ENCODE data around the gene FCRLB.
"Not testable (repeated sequence)": the region's sequence is repeated elsewhere in the genome, so short reads cannot be mapped to it uniquely, and the experiment has no call there.

FCRLB gene

GRCh38 chr1:161720956-161721737, at the start of gene FCRLB:
Gene FCRLB, plus strand, starts transcription at chr1:161721544. Its CDS starts 1,129 bp downstream, at chr1:161722673.
- TF ChIP-seq JUND (IDR thresholded peaks at IDR 0.05; ENCODE audit: low read depth): no peak
- in situ Hi-C loops (cut with HindIII; ENCODE audit: low pct_unique_long_range_greater_than_20kb, low sequenced_read_pairs): no loop called here
- DNase-seq (ENCODE audit: low read depth in 1 of 2, low spot score in 1 of 2): no peak

- DNase-seq (ENCODE audit: low read depth in 1 of 2, low spot score in 1 of 2); in situ Hi-C loops (cut with HindIII; ENCODE audit: low pct_unique_long_range_greater_than_20kb, low sequenced_read_pairs): not testable (repeated sequence)
Measured at GRCh38 chr1:161673437-161673836, 47.9 kb upstream of the FCRLB start.

GRCh38 chr1:161674447-161674846, 46.9 kb upstream of the FCRLB start:
- in situ Hi-C loops (cut with HindIII; ENCODE audit: low pct_unique_long_range_greater_than_20kb, low sequenced_read_pairs); DNase-seq (ENCODE audit: low read depth in 1 of 2, low spot score in 1 of 2): not testable (repeated sequence)

GRCh38 chr1:161674908-161675307, 46.4 kb upstream of the FCRLB start:
- in situ Hi-C loops (cut with HindIII; ENCODE audit: low pct_unique_long_range_greater_than_20kb, low sequenced_read_pairs); DNase-seq (ENCODE audit: low read depth in 1 of 2, low spot score in 1 of 2): not testable (repeated sequence)

- in situ Hi-C loops (cut with HindIII; ENCODE audit: low pct_unique_long_range_greater_than_20kb, low sequenced_read_pairs): no loop called here
- no peak for DNase-seq (ENCODE audit: low read depth in 1 of 2, low spot score in 1 of 2)
- no peak for TF ChIP-seq JUND (IDR thresholded peaks at IDR 0.05; ENCODE audit: low read depth)
Measured at GRCh38 chr1:161676441-161676840, 44.9 kb upstream of the FCRLB start.

GRCh38 chr1:161676958-161677689, 44.2 kb upstream of the FCRLB start:
- TF ChIP-seq JUND (IDR thresholded peaks at IDR 0.05; ENCODE audit: low read depth): no peak
- in situ Hi-C loops (cut with HindIII; ENCODE audit: low pct_unique_long_range_greater_than_20kb, low sequenced_read_pairs): no loop called here

GRCh38 chr1:161678500-161678899, 42.8 kb upstream of the FCRLB start:
- in situ Hi-C loops (cut with HindIII; ENCODE audit: low pct_unique_long_range_greater_than_20kb, low sequenced_read_pairs): no loop called here
- no peak for DNase-seq (ENCODE audit: low read depth in 1 of 2, low spot score in 1 of 2)
- no peak for TF ChIP-seq JUND (IDR thresholded peaks at IDR 0.05; ENCODE audit: low read depth)

More at GRCh38 chr1:161676958-161677689, 44.2 kb upstream of the FCRLB start:
- peak in 1 of 2 experiments; percentile 29 for DNase-seq (ENCODE audit: low read depth in 1 of 2, low spot score in 1 of 2)

- no peak for DNase-seq (ENCODE audit: low read depth in 1 of 2, low spot score in 1 of 2)
- TF ChIP-seq JUND (IDR thresholded peaks at IDR 0.05; ENCODE audit: low read depth): no peak
- in situ Hi-C loops (cut with HindIII; ENCODE audit: low pct_unique_long_range_greater_than_20kb, low sequenced_read_pairs): no loop called here
Measured at GRCh38 chr1:161681879-161682278, 39.5 kb upstream of the FCRLB start.

- in situ Hi-C loops (cut with HindIII; ENCODE audit: low pct_unique_long_range_greater_than_20kb, low sequenced_read_pairs): no loop called here
- no peak for DNase-seq (ENCODE audit: low read depth in 1 of 2, low spot score in 1 of 2)
Measured at GRCh38 chr1:161688946-161689345, 32.4 kb upstream of the FCRLB start.

GRCh38 chr1:161691846-161692245, 29.5 kb upstream of the FCRLB start:
- no peak for DNase-seq (ENCODE audit: low read depth in 1 of 2, low spot score in 1 of 2)
- TF ChIP-seq JUND (IDR thresholded peaks at IDR 0.05; ENCODE audit: low read depth): no peak
- in situ Hi-C loops (cut with HindIII; ENCODE audit: low pct_unique_long_range_greater_than_20kb, low sequenced_read_pairs): no loop called here

More at GRCh38 chr1:161688946-161689345, 32.4 kb upstream of the FCRLB start:
- no peak for TF ChIP-seq JUND (IDR thresholded peaks at IDR 0.05; ENCODE audit: low read depth)

- in situ Hi-C loops (cut with HindIII; ENCODE audit: low pct_unique_long_range_greater_than_20kb, low sequenced_read_pairs): not testable (repeated sequence)
Measured at GRCh38 chr1:161693020-161693712, 28.2 kb upstream of the FCRLB start.

GRCh38 chr1:161698302-161698701, 23.0 kb upstream of the FCRLB start:
- in situ Hi-C loops (cut with HindIII; ENCODE audit: low pct_unique_long_range_greater_than_20kb, low sequenced_read_pairs); DNase-seq (ENCODE audit: low read depth in 1 of 2, low spot score in 1 of 2): not testable (repeated sequence)

More at GRCh38 chr1:161693020-161693712, 28.2 kb upstream of the FCRLB start:
- DNase-seq (ENCODE audit: low read depth in 1 of 2, low spot score in 1 of 2): not testable (repeated sequence)

- in situ Hi-C loops (cut with HindIII; ENCODE audit: low pct_unique_long_range_greater_than_20kb, low sequenced_read_pairs): no loop called here
- no peak for DNase-seq (ENCODE audit: low read depth in 1 of 2, low spot score in 1 of 2)
- no peak for TF ChIP-seq JUND (IDR thresholded peaks at IDR 0.05; ENCODE audit: low read depth)
Measured at GRCh38 chr1:161702250-161702649, 19.1 kb upstream of the FCRLB start.
